ENCODE data around the gene PTGES.

DNA sequence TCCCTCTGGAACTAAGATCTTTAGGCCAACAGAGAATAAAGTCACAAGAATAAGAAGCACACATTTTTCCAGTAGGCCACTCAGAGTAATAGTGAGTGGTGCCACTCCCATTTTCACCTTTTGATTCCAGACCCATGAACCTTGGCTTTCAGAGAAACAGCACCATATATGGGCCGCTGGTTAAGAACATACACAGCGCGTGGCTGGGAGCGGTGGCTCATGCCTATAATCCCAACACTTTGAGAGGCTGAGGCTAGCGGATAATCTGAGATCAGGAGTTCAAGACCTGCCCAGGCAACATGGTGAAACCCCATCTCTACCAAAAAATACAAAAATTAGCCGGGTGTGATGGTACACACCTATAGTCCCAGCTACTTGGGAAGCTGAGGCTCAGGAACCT lies 15.6 kb upstream of the PTGES start:
- TF ChIP-seq, protein P1, sequence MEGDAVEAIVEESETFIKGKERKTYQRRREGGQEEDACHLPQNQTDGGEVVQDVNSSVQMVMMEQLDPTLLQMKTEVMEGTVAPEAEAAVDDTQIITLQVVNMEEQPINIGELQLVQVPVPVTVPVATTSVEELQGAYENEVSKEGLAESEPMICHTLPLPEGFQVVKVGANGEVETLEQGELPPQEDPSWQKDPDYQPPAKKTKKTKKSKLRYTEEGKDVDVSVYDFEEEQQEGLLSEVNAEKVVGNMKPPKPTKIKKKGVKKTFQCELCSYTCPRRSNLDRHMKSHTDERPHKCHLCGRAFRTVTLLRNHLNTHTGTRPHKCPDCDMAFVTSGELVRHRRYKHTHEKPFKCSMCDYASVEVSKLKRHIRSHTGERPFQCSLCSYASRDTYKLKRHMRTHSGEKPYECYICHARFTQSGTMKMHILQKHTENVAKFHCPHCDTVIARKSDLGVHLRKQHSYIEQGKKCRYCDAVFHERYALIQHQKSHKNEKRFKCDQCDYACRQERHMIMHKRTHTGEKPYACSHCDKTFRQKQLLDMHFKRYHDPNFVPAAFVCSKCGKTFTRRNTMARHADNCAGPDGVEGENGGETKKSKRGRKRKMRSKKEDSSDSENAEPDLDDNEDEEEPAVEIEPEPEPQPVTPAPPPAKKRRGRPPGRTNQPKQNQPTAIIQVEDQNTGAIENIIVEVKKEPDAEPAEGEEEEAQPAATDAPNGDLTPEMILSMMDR (IDR thresholded peaks at IDR 0.05) = no peak
- TF ChIP-seq, protein P2, sequence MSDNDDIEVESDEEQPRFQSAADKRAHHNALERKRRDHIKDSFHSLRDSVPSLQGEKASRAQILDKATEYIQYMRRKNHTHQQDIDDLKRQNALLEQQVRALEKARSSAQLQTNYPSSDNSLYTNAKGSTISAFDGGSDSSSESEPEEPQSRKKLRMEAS (CRISPR knock-in tag; IDR thresholded peaks at IDR 0.05) = no peak
